GM12892 (cell line): ENCODE measurements around the gene CLSTN2.

Source experiments
- POLR2A ChIP-seq: IDR thresholded peaks from 2 replicates; pipeline ENCODE4 v1.6.1; 2011; ENCODE audit warnings: low read depth, low read length, control low read depth
- POLR2AphosphoS5 ChIP-seq: IDR thresholded peaks from 2 replicates; pipeline ENCODE4 v1.6.1; 2011; ENCODE audit warnings: low read depth, low read length, control low read depth

DNA sequence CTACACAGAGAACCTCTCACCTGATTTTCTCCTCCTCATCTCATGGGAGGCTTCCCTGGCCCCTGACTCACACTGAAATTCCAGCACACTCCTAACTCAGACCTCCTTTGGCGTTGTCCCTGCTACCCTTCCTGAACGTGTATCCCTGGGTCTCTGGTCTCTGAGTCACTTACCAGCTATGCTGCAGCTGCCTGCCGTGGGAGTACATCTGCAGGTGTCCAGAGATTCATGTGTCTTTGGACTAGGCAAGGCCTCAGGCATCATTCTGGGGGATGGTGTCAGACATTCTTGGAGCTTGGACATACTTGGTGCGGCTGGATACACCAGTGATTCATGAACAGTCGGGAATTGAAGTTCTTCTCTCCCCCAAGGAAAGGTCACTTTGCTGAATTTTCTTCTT lies 594.1 kb downstream of the CLSTN2 start:
- TF ChIP-seq POLR2A, result no peak
- no peak for TF ChIP-seq POLR2AphosphoS5
